PC-3 (cell line): Measurements from ENCODE around the gene IDE. TPM values are rescaled to one million over a fixed set of nuclear protein-coding genes. Genes with fewer than 3 reads are reported as not detected.

ENCODE experiments used
- ATAC-seq: fragments of 200-7000 bp; cut with Tn5 transposase; 2 replicates; pipeline ENCODE4 v1.9.1; 2020; ENCODE audit warnings: mild to moderate bottlenecking, moderate library complexity
- BruUV-seq: library from RNA; stranded (reverse); fragments of 400-500 nt; replicated peaks from 2 replicates; lab custom pipeline; 2021; lab: Mats Ljungman, UMichigan
- CTCF ChIA-PET: fragments of 300-600 bp; sonication (Branson Sonifier 250); formaldehyde crosslinking; loops from one replicate; lab custom pipeline; 2022; ENCODE audit warnings: antibody characterized with exemption; lab: Charles Lee
- POLR2A ChIA-PET: fragments of 300-600 bp; sonication (Branson Sonifier 250); formaldehyde crosslinking; loops from one replicate; lab custom pipeline; 2022; ENCODE audit warnings: antibody characterized with exemption; ENCODE audit not compliant: unreplicated experiment; lab: Charles Lee
- DNase-seq: peaks from one replicate; pipeline ENCODE4 v3.0.0-alpha.2; 2015
- H2AFZ ChIP-seq: fragments of 300-600 bp; sonication (generic); 2 replicates; pipeline ENCODE4 v1.6.0; 2016; ENCODE audit warnings: antibody characterized with exemption, low read length
- H3F3A ChIP-seq: fragments of 300-600 bp; sonication (generic); one replicate; pipeline ENCODE4 v1.6.0; 2017; ENCODE audit warnings: antibody characterized with exemption, low read length, control low read depth, mild to moderate bottlenecking; ENCODE audit not compliant: unreplicated experiment
- H3K27ac ChIP-seq: fragments of 300-600 bp; sonication (generic); 2 replicates; pipeline ENCODE4 v1.5.1; 2016; ENCODE audit warnings: mild to moderate bottlenecking, low read length
- H3K27me3 ChIP-seq: fragments of 300-600 bp; sonication (generic); 2 replicates; pipeline ENCODE4 v1.6.1; 2016; ENCODE audit warnings: low read length, mixed read lengths
- H3K36me3 ChIP-seq: fragments of 300-600 bp; sonication (generic); 2 replicates; pipeline ENCODE4 v1.6.1; 2016; ENCODE audit warnings: low read depth, mixed run types, low read length, mixed read lengths
- H3K4me1 ChIP-seq: fragments of 300-600 bp; sonication (generic); 2 replicates; pipeline ENCODE4 v1.5.1; 2016; ENCODE audit warnings: low read length; ENCODE audit not compliant: insufficient read depth
- H3K4me2 ChIP-seq: fragments of 300-600 bp; sonication (generic); 2 replicates; pipeline ENCODE4 v1.6.0; 2016; ENCODE audit warnings: low read length
- H3K4me3 ChIP-seq: fragments of 300-600 bp; sonication (generic); 2 replicates; pipeline ENCODE4 v1.5.1; 2016; ENCODE audit warnings: mild to moderate bottlenecking, low read length, mixed read lengths
- H3K79me2 ChIP-seq: fragments of 300-600 bp; sonication (generic); 2 replicates; pipeline ENCODE4 v1.6.1; 2017; ENCODE audit warnings: low read length, mixed read lengths
- H3K9ac ChIP-seq: fragments of 300-600 bp; sonication (generic); 2 replicates; pipeline ENCODE4 v1.6.0; 2016; ENCODE audit warnings: mild to moderate bottlenecking, low read length
- H3K9me2 ChIP-seq: fragments of 300-600 bp; sonication (generic); replicated peaks from 2 replicates; pipeline ENCODE4 v1.6.1; 2016; ENCODE audit warnings: mixed run types, low read length, mixed read lengths
- H3K9me3 ChIP-seq: fragments of 300-600 bp; sonication (generic); 2 replicates; pipeline ENCODE4 v1.6.1; 2016; ENCODE audit warnings: low read length, mixed read lengths
- H4K20me1 ChIP-seq: fragments of 300-600 bp; sonication (generic); 2 replicates; pipeline ENCODE4 v1.6.1; 2016; ENCODE audit warnings: low read length, mixed read lengths
- EZH2 ChIP-seq: fragments of 300-600 bp; sonication (generic); IDR thresholded peaks from one replicate; pipeline ENCODE4 v1.6.1; 2017; ENCODE audit warnings: antibody characterized with exemption, mild to moderate bottlenecking, low read length; ENCODE audit not compliant: unreplicated experiment
- EZH2phosphoT487 ChIP-seq: fragments of 300-600 bp; sonication (generic); IDR thresholded peaks from 2 replicates; pipeline ENCODE4 v1.6.1; 2018; ENCODE audit warnings: mild to moderate bottlenecking, antibody characterized with exemption, low read length, borderline replicate concordance
- intact Hi-C: fragments of 100-400 bp; cut with micrococcal nuclease; formaldehyde crosslinking; loops from 2 replicates; pipeline ENCODE4 v1.9.0; 2023
- total RNA-seq: library from RNA; depleted of rRNA; stranded (reverse); fragments of >200 nt; gene quantifications from 2 replicates; pipeline ENCODE4 v1.2.3, GENCODE V29; 2014
- TF ChIP-seq, protein P1 (sequence below): fragments of 300-600 bp; sonication (generic); conservative IDR thresholded peaks from 2 replicates; pipeline ENCODE4 v1.5.1; 2017; ENCODE audit warnings: antibody characterized with exemption, low read depth, mild to moderate bottlenecking, low read length

Gene IDE
- total RNA-seq, 1 experiment from 2014 or later, result 28.7 TPM

DNA sequence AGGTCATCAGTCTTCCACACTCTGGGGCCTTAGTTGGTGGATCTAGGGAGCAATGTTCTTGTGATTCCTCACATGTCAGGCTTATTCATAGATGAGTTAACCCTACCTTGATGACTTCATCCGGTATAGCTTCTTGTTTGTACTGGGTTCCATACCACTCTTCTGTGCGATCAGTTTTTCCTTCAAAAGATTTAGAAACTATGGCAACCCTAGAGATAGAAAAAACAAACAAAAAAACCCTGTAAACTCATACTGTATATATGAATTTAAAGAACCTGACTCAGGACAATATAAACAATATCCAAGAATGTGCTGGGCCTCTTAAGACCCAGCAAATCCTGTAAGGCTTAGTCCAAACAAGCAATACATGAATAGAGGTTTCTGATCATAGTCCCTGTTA lies 83.5 kb downstream of the IDE start:
- Histone ChIP-seq H3K9me2 (no peaks in the 10 kb centered on the region), H3K4me3 (no peak overlapping the region), H2AFZ (no peak overlapping the region), H3F3A (no peaks in the 10 kb centered on the region), H3K36me3 (peaks cover 15% of the 10 kb centered on the region), H3K79me2 (no peaks in the 10 kb centered on the region), H3K27ac (peak overlapping the region; percentile 74), H3K9me3 (no peaks in the 10 kb centered on the region), H4K20me1 (no peaks in the 10 kb centered on the region), H3K4me2 (no peak overlapping the region), H3K27me3 (no peaks in the 10 kb centered on the region), H3K9ac (peak overlapping the region; percentile 18), H3K4me1 (peaks cover 5% of the 10 kb centered on the region)
- ChIA-PET POLR2A (no interaction called here), CTCF (no interaction called here)
- DNase-seq (peak; percentile 33), ATAC-seq (peak; percentile 76)
- TF ChIP-seq, protein P1, sequence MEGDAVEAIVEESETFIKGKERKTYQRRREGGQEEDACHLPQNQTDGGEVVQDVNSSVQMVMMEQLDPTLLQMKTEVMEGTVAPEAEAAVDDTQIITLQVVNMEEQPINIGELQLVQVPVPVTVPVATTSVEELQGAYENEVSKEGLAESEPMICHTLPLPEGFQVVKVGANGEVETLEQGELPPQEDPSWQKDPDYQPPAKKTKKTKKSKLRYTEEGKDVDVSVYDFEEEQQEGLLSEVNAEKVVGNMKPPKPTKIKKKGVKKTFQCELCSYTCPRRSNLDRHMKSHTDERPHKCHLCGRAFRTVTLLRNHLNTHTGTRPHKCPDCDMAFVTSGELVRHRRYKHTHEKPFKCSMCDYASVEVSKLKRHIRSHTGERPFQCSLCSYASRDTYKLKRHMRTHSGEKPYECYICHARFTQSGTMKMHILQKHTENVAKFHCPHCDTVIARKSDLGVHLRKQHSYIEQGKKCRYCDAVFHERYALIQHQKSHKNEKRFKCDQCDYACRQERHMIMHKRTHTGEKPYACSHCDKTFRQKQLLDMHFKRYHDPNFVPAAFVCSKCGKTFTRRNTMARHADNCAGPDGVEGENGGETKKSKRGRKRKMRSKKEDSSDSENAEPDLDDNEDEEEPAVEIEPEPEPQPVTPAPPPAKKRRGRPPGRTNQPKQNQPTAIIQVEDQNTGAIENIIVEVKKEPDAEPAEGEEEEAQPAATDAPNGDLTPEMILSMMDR, result no peak
- no peak for TF ChIP-seq EZH2phosphoT487
- TF ChIP-seq EZH2, result no peak
- BruUV-seq, result no TSS peak
- intact Hi-C loops, result no loop called here

DNA sequence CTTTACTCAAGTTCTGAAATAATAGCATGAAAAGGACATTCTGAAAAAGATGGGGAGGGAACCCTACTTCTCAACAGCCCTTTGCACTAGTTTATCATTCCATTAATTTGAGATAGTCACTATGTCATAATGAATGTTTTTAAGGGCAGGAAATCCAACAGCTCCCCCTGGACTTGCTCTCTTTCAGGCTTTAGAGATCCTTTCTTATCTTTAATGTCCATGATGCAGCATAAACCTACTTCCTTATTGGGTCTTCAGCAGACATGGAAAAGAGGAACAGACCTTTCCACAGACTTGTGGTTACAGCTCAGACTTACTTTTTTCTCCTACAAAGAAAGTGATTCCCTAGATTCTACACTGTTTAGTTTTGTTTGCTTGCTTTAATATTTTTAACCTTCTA lies 87.3 kb downstream of the IDE start:
- Histone ChIP-seq H3K9ac (no peak overlapping the region), H3K4me1 (peaks cover 5% of the 10 kb centered on the region), H3K79me2 (no peaks in the 10 kb centered on the region), H3K27me3 (no peaks in the 10 kb centered on the region), H3K9me2 (no peaks in the 10 kb centered on the region), H3K36me3 (peaks cover 15% of the 10 kb centered on the region), H3K9me3 (no peaks in the 10 kb centered on the region), H3K27ac (no peak overlapping the region), H3F3A (no peaks in the 10 kb centered on the region), H3K4me2 (no peak overlapping the region), H2AFZ (no peak overlapping the region), H3K4me3 (no peak overlapping the region), H4K20me1 (no peaks in the 10 kb centered on the region)
- no peak for DNase-seq
- ChIA-PET CTCF (no interaction called here), POLR2A (no interaction called here)
- no peak for ATAC-seq
- BruUV-seq, result no TSS peak
- intact Hi-C loops, result no loop called here
- TF ChIP-seq, protein P1, result no peak
- TF ChIP-seq EZH2 (no peak), EZH2phosphoT487 (no peak)

DNA sequence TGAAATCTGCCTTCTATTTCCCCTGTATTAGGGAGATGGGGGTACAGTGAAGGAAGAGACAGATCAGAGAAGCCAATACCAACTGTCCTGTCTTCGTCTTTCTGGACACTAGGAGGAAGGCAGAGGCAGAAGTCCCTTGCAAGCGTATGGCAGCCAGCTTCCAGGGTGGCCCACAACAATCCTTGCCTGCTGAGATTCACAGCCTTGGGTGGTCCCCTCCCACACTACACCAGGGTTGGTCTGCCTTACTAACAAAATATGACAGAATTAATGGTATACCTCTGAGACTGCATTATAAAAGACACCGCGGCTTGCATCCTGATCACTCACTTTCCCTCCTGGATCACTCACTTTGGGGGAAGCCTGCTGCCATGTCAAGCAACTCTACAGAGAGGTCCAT lies 90.4 kb downstream of the IDE start:
- H2AFZ ChIP-seq, result no peak overlapping the region
- H4K20me1 ChIP-seq, result no peaks in the 10 kb centered on the region
- intact Hi-C loops, result no loop called here
- TF ChIP-seq, protein P1, result no peak
- TF ChIP-seq EZH2phosphoT487 (no peak), EZH2 (no peak)
- no peaks in the 10 kb centered on the region for H3K79me2 ChIP-seq
- 0 out of 2 replicates have a peak, but pooled peaks cover 8% of the 10 kb centered on the region for H3K36me3 ChIP-seq
- H3K9me2 ChIP-seq, result no peaks in the 10 kb centered on the region
- no peaks in the 10 kb centered on the region for H3K9me3 ChIP-seq
- H3K27ac ChIP-seq, result no peak overlapping the region
- H3K9ac ChIP-seq, result no peak overlapping the region
- no peaks in the 10 kb centered on the region for H3F3A ChIP-seq
- DNase-seq, result no peak
- no TSS peak for BruUV-seq
- H3K4me3 ChIP-seq, result no peak overlapping the region
- H3K4me1 ChIP-seq, result no peaks in the 10 kb centered on the region
- ChIA-PET CTCF (no interaction called here), POLR2A (no interaction called here)
- no peak overlapping the region for H3K4me2 ChIP-seq
- no peak for ATAC-seq
- H3K27me3 ChIP-seq, result no peaks in the 10 kb centered on the region
